ENCODE measurements around the gene PFDN4. TPM values are rescaled to one million over a fixed set of nuclear protein-coding genes. Genes with fewer than 3 reads are reported as not detected.

The PFDN4 gene
- total and polyA plus RNA-seq, 2 of the 13 experiments (the other 11 are each of a cell fraction or from before 2014, with no cell fraction given): 59.8 to 227 TPM

GRCh38 chr20:54197621-54198604, 10.0 kb upstream of the PFDN4 start (continued):
- no peak for TF ChIP-seq ZNF543 (CRISPR knock-in tag; IDR thresholded peaks at IDR 0.05)
- peak; percentile 44; the same call in 1 of the 2 replicates for TF ChIP-seq FOXP4 (CRISPR knock-in tag; IDR thresholded peaks at IDR 0.05)
- TF ChIP-seq SOX5 (CRISPR knock-in tag; IDR thresholded peaks at IDR 0.05; ENCODE audit: borderline replicate concordance): peak; percentile 62
- no peak for TF ChIP-seq POLR2AphosphoS5 (IDR thresholded peaks at IDR 0.05; ENCODE audit: low read depth, low read length)
- TF ChIP-seq ZIK1 (CRISPR knock-in tag; IDR thresholded peaks at IDR 0.05; ENCODE audit: borderline replicate concordance, low read depth): no peak
- 0 out of 2 replicates have a peak, but pooled peaks have one; percentile 27 for TF ChIP-seq ARID3A (IDR thresholded peaks at IDR 0.05; ENCODE audit: low read depth, low read length)
- TF ChIP-seq HNF4G (IDR thresholded peaks at IDR 0.05; ENCODE audit: borderline replicate concordance, low read depth, low read length): no peak
- no peak for TF ChIP-seq HNF4G (CRISPR knock-in tag; IDR thresholded peaks at IDR 0.05; ENCODE audit: borderline replicate concordance, low read depth)
- no peak for TF ChIP-seq MTF2 (CRISPR knock-in tag; IDR thresholded peaks at IDR 0.05; ENCODE audit: borderline replicate concordance)
- no peak for TF ChIP-seq HIVEP1 (CRISPR knock-in tag; IDR thresholded peaks at IDR 0.05)
- peak; percentile 25; the same call in 1 of the 2 replicates for TF ChIP-seq PHF21A (CRISPR knock-in tag; IDR thresholded peaks at IDR 0.05)
- TF ChIP-seq RAD21 (CRISPR knock-in tag; IDR thresholded peaks at IDR 0.05): peak; percentile 99
- TF ChIP-seq ERF (CRISPR knock-in tag; IDR thresholded peaks at IDR 0.05): peak; percentile 77; the same call in 1 of the 2 replicates
- no peak for TF ChIP-seq SNAPC4 (CRISPR knock-in tag; IDR thresholded peaks at IDR 0.05)
- no peak for TF ChIP-seq KDM1A (CRISPR knock-in tag; IDR thresholded peaks at IDR 0.05)
- no peak for TF ChIP-seq MAF1 (CRISPR knock-in tag; IDR thresholded peaks at IDR 0.05; ENCODE audit: borderline replicate concordance)
- TF ChIP-seq JUN (CRISPR knock-in tag; IDR thresholded peaks at IDR 0.05): no peak
- TF ChIP-seq ZNF276 (CRISPR knock-in tag; IDR thresholded peaks at IDR 0.05; ENCODE audit: low read depth): no peak
